NCI-H1092 treated with DMSO at 0.1 percent for 48 hours (cell line): Measurements from ENCODE around the gene P2RX1.

Source experiments
- DNase-seq: peaks from one replicate; lab custom pipeline; 2025; lab: John Stamatoyannopoulos, UW

Gene P2RX1

GRCh38 chr17:3887804-3888203, 28.5 kb downstream of the P2RX1 start:
- no peak for DNase-seq

GRCh38 chr17:3887394-3887793, 28.9 kb downstream of the P2RX1 start:
- no peak for DNase-seq

- DNase-seq: no peak
Observed at GRCh38 chr17:3886776-3887175, 29.5 kb downstream of the P2RX1 start.

GRCh38 chr17:3885970-3886369, 30.3 kb downstream of the P2RX1 start:
- no peak for DNase-seq

- no peak for DNase-seq
Observed at GRCh38 chr17:3885271-3885670, 31.0 kb downstream of the P2RX1 start.

GRCh38 chr17:3884188-3884587, 32.1 kb downstream of the P2RX1 start:
- no peak for DNase-seq

GRCh38 chr17:3882276-3882675, 34.0 kb downstream of the P2RX1 start:
- no peak for DNase-seq

- no peak for DNase-seq
Observed at GRCh38 chr17:3880983-3881382, 35.3 kb downstream of the P2RX1 start.

- no peak for DNase-seq
Observed at GRCh38 chr17:3879591-3880417, 36.5 kb downstream of the P2RX1 start.

- peak; percentile 78 for DNase-seq
Observed at GRCh38 chr17:3879186-3879585, 37.1 kb downstream of the P2RX1 start.

GRCh38 chr17:3877220-3877619, 39.0 kb downstream of the P2RX1 start:
- DNase-seq: no peak

GRCh38 chr17:3875317-3875716, 40.9 kb downstream of the P2RX1 start:
- no peak for DNase-seq

- no peak for DNase-seq
Observed at GRCh38 chr17:3873862-3874261, 42.4 kb downstream of the P2RX1 start.

- DNase-seq: no peak
Observed at GRCh38 chr17:3870871-3871306, 45.4 kb downstream of the P2RX1 start.

- no peak for DNase-seq
Observed at GRCh38 chr17:3867606-3868005, 48.7 kb downstream of the P2RX1 start.

GRCh38 chr17:3867106-3867505, 49.2 kb downstream of the P2RX1 start:
- DNase-seq: no peak

- no peak for DNase-seq
Observed at GRCh38 chr17:3866276-3866675, 50.0 kb downstream of the P2RX1 start.

- DNase-seq: no peak
Observed at GRCh38 chr17:3865176-3865575, 51.1 kb downstream of the P2RX1 start.

- DNase-seq: no peak
Observed at GRCh38 chr17:3864534-3864933, 51.7 kb downstream of the P2RX1 start.

GRCh38 chr17:3861761-3862681, 54.2 kb downstream of the P2RX1 start:
- no peak for DNase-seq

- no peak for DNase-seq
Observed at GRCh38 chr17:3860939-3861700, 55.1 kb downstream of the P2RX1 start.

- DNase-seq: no peak
Observed at GRCh38 chr17:3859940-3860339, 56.3 kb downstream of the P2RX1 start.
